HPDE6-E6E7 (cell line): ENCODE results near the gene STMN1.

Experiments used
- DNase-seq: peaks from one replicate; pipeline ENCODE4 v3.0.0; 2011; ENCODE audit warnings: missing footprints; ENCODE audit errors: extremely low spot score

Gene STMN1

DNA sequence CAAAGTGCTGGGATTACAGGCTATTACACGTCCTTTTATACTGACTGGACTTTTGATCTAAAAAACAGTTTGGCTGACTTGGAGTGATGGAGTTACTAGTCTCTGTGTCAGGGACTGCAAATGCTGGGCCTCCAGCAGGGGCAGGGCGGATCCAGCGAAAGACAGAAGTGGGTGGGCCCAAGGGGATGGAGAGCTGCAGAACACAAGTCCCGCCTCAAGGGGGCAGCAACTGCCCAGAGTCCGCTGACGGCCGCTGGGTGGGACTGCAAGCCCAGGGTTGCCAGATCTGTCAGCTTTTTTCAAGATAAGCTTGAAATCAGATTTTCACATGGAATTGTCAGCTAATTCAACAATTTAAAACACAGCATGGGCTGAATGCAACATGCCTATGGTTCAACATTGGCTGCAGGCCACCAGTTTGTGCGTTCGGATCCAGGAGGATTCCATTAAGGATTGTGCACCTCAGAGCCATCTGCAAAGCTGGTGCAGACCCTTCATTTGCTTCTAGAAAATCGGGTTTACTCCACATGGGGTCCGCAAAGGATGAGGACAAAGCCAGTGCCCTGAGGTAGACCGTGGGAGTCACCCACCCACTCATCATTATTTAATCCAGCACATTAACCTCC, 10.7 kb downstream of the STMN1 start:
- peak; percentile 96 for DNase-seq

GRCh38 chr1:25893116-25893515, 13.1 kb downstream of the STMN1 start:
- no peak for DNase-seq

DNA sequence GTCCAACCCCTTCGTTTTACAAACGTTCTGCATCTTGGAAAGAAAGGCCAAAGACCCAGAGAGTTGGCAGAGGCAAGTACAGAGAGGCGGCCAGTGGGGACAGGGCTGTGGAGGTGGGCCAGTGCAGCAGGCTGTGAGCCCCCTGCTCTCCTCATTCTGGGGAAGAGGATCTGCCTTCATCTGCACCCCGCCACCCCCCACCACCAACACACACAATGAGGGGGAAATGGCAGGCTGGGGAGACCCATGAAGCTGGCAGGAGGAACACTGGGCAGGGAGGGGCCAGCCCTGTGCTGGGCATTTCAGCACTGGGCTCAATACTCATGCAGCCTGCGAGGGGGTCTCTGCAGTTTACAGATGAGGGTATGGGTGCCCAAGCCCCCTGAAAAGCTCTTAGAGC, 14.6 kb downstream of the STMN1 start:
- no peak for DNase-seq

DNA sequence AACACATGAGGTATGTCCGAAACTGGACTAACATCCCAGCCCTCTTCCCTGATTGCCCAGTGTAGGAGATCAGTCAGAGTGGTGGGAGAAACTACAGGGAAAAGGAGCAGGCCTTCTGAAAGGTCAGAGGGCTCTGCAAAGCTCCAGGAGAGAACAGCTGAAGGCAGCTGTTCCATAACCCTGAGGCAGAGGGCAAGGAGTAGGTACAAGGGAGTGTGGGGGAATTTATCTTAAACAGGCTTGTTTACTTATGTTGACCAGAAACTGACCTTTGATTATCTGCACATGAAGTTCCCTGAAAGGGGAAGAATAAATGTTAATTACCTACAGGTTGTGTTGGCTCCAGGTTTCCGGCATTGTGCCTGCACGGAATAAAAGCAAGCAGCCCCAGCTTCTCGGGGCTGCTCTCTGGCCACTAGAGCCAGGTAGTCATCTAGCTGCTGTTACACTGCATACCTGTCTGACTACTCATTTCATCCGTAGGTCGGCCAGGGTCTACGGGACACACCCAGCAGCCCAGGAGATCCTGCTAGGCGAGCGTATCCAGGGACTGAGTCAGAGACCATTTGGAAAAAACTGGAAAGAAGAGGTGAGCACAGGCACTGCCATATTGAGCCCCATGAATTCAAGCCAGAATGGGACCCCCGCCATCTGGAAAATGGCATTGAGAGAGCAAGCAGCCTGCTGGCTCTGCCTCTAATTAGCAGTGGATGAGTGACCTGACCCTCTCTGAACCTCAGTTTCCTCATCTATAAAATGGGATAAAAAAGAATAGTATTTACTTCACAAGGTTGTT, 15.8 kb downstream of the STMN1 start:
- DNase-seq: peak; percentile 94

DNA sequence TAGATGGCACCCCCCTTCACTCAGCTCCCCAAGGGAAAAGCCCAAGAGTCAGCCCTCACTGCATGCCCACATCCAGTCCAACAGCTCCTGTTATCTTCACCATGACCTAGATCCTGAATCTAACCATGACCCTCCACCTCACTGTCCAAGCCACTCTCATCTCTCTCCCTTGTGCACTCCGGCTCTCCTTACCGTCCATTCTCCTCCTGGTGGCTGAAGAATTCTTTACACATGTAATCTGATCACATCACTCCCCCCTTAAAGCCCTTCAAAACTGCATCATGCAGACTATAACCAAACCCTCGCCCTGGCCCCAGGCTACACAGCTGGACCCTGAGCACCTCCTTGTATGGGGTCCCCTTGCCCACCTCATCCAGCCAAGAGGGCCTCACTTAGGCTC, 16.7 kb downstream of the STMN1 start:
- DNase-seq: no peak

DNA sequence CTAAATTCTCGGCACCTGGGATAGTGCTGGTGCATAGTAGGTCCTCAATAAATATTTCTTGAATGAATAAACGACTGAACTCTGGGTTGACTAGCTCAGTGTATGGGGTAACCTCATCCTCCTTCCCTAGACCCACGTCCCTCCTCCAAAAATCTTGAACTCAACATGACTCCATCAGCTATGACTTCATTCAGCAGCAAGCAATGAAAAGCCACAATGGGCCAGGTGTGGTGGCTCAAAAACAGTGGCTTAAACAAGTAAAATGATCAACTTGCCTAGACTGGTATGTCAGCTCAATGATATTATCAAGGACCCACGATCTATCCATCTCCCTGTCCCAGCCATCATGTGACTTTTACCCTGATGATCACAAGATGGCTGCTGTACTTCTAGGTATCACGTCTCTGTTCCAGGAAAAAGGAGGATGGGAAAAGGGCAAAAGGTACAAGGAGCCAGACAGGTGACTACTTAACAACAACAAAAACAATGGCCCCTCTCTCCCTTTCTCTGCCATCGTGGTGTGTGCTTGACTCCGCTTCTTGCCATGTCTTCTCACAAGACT, 17.7 kb downstream of the STMN1 start:
- no peak for DNase-seq

GRCh38 chr1:25885602-25886001, 20.6 kb downstream of the STMN1 start:
- DNase-seq: no peak

DNA sequence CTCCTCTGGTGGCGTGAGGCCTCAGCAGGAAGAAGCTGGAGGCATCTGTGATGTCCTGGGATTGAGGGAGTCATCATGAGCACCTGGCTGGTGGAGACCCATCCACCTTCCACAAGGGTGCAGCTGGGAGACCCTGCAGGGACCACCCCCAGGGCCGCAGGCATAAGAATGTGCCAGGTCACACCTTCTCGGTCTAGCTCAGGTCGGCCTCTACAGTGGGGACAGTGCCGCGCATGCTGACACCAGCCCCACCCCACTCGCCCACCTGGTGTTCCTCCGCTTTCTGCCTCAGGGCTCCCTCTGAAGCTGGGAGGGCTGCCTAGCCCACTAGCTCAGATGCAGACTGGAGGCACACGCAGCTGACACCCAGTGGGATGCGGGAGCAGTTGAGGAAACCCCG, 25.0 kb downstream of the STMN1 start:
- no peak for DNase-seq

GRCh38 chr1:25880518-25880917, 25.7 kb downstream of the STMN1 start:
- no peak for DNase-seq

GRCh38 chr1:25879675-25880074, 26.5 kb downstream of the STMN1 start:
- DNase-seq: no peak

- DNase-seq: no peak
Observed at GRCh38 chr1:25878690-25879089, 27.5 kb downstream of the STMN1 start.

GRCh38 chr1:25877155-25877554, 29.1 kb downstream of the STMN1 start:
- DNase-seq: no peak

DNA sequence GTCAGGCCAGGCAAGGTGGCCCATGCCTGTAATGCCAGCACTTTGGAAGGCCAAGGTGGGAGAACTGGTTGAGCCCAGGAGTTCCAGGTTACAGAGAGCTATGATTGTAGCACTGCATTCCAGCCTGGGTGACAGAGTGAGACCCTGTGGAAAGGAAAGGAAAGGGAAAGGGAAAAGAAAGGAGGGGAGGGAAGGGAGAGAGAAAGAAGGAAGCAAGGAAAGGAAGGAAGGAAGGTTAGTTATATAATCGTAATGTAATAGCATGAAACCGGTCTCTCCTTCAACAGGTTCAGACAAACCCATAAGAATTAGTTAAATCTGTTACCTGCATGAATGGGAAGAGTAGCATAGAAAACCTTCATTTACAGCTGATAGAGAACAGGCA, 29.5 kb downstream of the STMN1 start:
- DNase-seq: no peak

DNA sequence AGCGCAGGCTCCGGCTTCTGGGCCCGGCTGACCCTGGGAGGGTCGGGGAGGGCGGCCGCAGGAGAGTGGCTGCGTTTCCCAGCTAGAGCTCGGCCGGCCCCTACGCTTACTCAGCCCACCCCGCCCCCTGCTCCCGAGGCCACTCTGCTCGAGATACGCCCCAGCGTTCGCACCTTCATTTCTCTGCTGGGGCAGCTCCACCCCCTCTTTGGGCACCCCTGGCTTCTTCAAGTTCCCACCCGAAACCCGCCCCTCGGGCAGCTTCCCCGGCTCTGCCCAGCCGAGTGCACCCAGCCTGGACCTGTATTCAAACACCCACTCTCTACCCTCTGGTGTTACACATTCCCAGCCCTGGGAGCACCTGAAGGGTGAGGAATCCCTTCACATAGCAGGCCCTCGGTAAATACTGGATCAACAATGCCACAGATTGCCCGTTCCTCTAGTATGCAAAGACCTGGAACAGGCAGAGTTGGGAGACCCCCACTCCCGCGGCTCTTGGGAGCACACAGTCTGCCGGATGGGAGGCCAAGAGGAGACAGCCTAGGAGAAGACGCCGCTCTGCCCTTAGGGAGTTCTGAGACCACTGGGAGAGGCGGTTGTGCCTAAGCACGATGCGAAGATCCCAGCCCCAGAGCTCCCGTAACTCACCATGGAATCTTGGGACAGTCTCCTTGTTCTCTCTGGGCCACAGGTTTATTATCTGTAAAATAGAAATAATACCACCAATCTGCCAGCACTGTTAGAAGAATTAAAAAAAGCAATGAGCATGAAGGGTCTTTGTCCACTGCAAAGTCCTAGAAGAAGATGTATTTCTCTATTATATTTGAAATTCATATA, 30.1 kb downstream of the STMN1 start:
- DNase-seq: peak; percentile 49

DNA sequence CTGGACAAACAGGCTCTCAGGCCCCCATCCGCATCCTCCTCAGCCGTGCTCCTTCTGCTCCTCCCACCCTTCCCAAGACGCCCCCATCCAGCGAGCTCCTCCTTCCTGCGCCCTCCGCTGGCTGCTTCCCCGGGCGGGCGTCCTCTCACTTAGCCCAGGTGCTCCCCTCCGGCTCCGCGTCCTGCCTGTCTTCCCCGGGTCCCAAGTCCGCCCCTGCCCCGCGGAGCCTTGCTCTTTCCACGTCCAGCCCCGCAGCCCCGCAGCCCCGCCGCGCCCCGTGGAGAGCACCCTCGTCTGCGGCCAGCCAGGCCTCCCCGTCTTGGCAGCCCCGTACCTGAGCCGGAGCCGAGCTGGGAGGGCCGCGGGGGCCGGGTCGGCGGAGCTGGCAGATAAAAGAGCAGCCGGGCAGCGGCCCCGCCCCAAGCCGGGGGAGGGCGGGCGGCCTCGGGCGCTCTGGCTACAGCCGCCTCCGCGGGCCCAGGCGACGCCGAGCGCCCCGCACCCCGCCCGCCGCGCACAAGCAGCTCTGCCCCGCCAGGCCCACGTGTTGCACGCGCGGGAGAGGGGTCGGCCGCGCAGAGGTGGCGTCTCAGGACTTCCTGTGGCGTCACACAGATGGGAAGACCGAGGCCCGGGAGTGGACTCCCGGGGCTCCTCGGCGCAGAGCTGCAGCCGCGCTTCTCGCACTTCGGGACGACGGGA, 30.9 kb downstream of the STMN1 start, which contains the start of gene PAQR7:
PAQR7 (minus strand) TSS at position 555 of the 702 bp plus-strand sequence. CDS start 11,869 bp downstream, outside the sequence.
- DNase-seq: peak; percentile 55

DNA sequence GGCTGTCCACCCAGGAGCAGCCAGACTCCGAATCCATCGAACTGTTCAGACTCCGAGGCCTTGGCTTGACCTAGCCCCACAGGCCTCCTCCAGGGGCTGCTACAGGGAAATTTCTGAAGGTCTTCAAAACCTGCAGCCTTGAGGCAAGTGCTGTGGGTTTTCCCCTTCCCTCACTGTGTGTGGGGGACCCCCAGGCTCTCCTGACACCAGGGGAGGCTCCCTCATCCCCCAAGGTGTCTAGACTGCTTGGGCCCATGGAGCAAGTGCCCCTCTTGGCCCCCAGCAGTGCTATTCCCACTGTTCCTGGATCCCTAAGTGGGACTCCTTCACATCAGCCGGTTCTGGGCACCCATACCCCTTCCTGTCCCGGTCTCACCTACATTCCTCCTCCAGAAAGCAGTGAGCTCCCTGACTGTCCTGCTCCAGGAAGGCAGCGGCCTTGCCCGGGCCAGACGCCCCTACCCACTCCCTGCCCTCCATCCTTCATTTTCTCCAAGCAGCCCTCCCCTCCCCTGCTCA, 31.5 kb downstream of the STMN1 start:
- DNase-seq: no peak

DNA sequence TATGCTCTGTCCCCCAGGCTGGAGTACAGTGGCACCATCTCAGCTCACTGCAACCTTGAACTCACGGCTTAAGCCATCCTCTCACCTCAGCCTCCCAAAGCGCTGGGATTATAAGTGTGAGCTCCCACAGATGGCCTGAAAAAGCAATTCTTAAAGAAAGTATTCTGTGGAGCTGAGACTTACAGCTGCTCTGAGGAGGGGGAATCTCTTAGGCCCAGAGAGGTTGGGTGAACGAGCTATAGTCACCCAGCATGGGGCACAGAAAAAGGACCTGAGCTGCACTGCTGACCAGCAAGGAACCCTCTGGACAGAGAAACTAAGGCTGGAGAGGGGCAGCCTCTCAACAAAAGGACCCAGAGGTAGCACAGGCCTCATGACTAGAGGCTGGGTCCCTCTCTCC, 32.0 kb downstream of the STMN1 start:
- DNase-seq: no peak

DNA sequence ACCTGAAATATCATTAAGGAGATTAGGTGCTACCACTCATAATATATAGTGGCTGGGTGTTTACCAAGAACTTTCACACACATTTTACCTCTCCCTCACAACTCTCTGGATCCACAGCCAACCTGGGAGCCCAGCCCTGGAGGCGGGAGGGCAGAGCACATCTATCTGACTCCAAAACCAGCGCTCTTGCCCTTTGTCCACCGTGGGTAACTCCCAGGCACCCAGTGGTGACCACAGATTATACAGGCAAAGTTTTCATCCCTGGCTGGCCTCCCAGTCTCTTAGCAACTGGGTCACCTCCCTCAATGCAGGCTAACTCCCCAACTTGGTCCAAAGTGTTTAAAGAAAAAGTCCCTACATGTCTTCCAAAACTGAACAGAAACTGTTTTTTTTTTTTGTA, 33.1 kb downstream of the STMN1 start:
- no peak for DNase-seq

DNA sequence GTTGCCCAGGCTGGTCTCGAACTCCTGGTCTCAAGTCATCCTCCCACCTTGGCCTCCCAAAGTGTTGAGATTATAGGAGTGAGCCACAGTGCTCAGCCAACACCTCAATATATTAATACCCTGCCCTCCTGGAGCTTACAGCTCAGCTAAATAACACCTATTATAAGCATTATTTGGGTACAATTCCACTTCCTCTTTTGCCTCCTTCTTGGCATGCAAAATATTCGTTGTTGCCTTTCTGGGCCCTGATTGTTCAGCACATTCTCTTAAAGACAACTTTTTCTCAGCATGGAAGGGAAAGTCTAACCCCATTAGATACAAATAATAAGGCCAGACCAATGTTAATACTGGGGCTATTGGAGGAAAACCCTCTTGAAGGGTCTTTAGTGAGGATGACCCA, 33.5 kb downstream of the STMN1 start:
- no peak for DNase-seq

DNA sequence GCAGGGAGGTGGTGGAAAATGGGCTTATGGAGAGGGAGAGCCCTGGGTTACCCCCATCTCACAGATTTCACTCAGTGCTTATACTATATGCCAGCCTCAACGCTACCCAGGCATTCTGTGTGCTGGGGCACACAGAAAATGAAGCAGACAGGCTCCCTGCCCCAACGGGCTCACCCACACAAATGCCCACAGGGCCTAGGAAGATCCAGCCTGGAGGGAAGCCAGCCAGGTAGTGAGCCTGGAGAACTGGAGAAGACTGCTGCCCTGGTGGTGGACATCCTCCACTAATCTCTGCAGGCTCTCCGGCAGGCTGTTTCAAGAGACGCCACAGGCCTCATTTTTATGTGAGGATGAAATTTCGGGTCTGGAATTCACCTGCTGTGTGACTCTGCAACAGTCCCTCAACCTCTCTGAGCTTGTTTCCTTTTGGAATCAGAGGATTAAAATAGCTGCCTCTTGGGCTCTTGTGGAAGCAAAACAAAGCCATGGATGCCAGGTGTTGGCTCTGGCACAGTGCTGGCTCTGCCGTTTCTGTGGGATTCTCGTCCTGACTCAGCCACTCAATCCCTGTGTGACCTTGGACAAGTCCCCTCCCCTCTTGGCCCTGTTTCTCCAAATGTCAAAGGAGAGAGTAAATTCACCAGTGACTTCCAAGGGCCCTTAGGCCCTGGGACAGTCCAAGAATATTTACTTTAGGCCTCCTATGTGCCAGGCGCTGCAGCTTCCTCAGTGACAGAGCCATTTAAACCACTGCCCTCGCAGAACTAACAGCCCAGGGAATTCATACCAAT, 34.3 kb downstream of the STMN1 start:
- DNase-seq: no peak
